ENCODE data around the gene CHSY1. TPM values are rescaled to one million over a fixed set of nuclear protein-coding genes. Genes with fewer than 3 reads are reported as not detected.
A peak's percentile ranks its signal among the peaks of the same experiment; 100 is the strongest.

The CHSY1 gene
- total RNA-seq, 1 donor from 2014 or later, result 20.4 TPM

GRCh38 chr15:101157721-101158120 is 94.1 kb downstream of the CHSY1 start:
- Mint-ChIP-seq H3K27ac (no peak overlapping the region), H3K27me3 (no peaks in the 10 kb centered on the region), H3K9me3 (no peaks in the 10 kb centered on the region), H3K4me1 (peaks cover 24% of the 10 kb centered on the region), H3K4me3 (no peak overlapping the region), H3K36me3 (ENCODE audit: low read depth) (no peaks in the 10 kb centered on the region)
- no peak for ATAC-seq (ENCODE audit: low read depth)
- DNase-seq, result no peak
- ChIA-PET POLR2A (interaction anchor here (0.7 to 1.4 kb wide), 3 partner anchors 17 to 87 kb away, joined by 3 read pairs; no protein-coding TSS in a partner anchor), CTCF (no interaction called here)
- intact Hi-C loops (cut with micrococcal nuclease), result loop anchor here (2.0 kb wide), 1 partner anchor 69 kb away; no protein-coding TSS in a partner anchor
- TF ChIP-seq, protein P1, sequence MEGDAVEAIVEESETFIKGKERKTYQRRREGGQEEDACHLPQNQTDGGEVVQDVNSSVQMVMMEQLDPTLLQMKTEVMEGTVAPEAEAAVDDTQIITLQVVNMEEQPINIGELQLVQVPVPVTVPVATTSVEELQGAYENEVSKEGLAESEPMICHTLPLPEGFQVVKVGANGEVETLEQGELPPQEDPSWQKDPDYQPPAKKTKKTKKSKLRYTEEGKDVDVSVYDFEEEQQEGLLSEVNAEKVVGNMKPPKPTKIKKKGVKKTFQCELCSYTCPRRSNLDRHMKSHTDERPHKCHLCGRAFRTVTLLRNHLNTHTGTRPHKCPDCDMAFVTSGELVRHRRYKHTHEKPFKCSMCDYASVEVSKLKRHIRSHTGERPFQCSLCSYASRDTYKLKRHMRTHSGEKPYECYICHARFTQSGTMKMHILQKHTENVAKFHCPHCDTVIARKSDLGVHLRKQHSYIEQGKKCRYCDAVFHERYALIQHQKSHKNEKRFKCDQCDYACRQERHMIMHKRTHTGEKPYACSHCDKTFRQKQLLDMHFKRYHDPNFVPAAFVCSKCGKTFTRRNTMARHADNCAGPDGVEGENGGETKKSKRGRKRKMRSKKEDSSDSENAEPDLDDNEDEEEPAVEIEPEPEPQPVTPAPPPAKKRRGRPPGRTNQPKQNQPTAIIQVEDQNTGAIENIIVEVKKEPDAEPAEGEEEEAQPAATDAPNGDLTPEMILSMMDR (IDR thresholded peaks at IDR 0.05), result no peak

DNA sequence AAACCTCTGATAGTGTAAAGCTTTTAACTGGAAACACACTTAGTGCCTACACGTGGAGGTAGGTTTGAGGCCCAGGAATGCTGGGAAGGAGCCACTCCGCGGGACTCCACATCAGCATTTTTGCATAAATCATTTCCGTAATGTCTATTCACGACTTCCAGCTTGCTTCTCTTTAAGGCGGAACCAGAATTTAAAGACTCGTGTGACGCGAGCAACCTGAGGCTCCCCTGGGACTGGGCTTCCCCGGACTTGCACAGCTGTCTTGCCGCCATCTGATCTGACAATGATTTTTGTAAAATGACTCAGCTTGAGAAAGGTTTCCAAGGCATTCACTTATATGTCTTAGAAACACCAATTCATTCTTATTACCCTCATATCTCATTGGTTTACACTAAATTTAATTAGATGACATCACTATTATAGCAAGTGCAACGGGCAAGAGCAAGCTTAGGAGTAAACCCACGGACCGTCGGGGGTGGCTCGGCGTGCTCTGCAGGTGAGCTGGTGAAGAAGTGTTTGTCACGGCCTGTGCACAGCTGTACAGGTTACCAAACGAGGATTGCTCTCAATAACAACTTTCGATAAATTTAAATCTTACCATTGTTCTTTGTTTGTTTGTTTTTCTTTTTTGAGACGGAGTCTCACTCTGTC is 95.2 kb downstream of the CHSY1 start:
- ChIA-PET POLR2A (interaction anchor here (1.0 to 1.4 kb wide), 7 partner anchors 10 to 95 kb away, joined by 3 to 10 read pairs (median 4); partner anchors contain the start of gene CHSY1), CTCF (interaction anchor here (1.0 kb wide), 1 partner anchor 9 kb away, joined by 4 read pairs; no protein-coding TSS in a partner anchor)
- Mint-ChIP-seq H3K4me1 (peaks cover 24% of the 10 kb centered on the region), H3K9me3 (no peaks in the 10 kb centered on the region), H3K36me3 (ENCODE audit: low read depth) (no peaks in the 10 kb centered on the region), H3K4me3 (peak overlapping the region; percentile 55), H3K27ac (peak overlapping the region; percentile 25), H3K27me3 (no peaks in the 10 kb centered on the region)
- ATAC-seq (ENCODE audit: low read depth) (peak; percentile 92), DNase-seq (peak; percentile 56)
- TF ChIP-seq, protein P1 (IDR thresholded peaks at IDR 0.05), result no peak
- intact Hi-C loops (cut with micrococcal nuclease), result loop anchor here (1.0 to 2.0 kb wide), 3 partner anchors 29 to 68 kb away; no protein-coding TSS in a partner anchor

DNA sequence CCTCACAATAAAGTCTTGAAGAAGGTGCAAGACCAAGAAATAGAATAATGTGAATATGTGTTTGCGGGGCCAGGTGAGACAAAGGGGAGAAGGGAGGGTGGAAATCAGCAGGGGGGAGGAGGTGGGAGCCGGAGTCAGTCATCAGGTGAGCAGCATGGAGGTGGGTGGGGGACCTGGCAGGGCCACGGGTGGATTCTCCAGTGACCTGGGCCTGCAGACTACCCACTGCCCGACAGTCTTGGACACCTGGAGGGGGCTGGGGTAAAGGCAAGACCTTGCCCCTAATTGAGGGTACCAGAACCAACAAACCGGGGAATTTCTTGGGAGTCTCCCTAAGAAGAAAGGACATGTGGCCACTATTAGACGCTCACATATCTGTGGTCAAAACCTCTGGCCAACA is 95.8 kb downstream of the CHSY1 start:
- TF ChIP-seq, protein P1 (IDR thresholded peaks at IDR 0.05), result no peak
- no peaks in the 10 kb centered on the region for H3K36me3 Mint-ChIP-seq (ENCODE audit: low read depth)
- ChIA-PET CTCF (interaction anchor here (1.0 kb wide), 1 partner anchor 10 kb away, joined by 4 read pairs; no protein-coding TSS in a partner anchor), POLR2A (interaction anchor here (1.0 to 1.3 kb wide), 5 partner anchors 11 to 96 kb away, joined by 3 to 10 read pairs (median 4); partner anchors contain the start of gene CHSY1)
- ATAC-seq (ENCODE audit: low read depth) (no peak), DNase-seq (no peak)
- peak overlapping the region; percentile 55 for H3K4me3 Mint-ChIP-seq
- intact Hi-C loops (cut with micrococcal nuclease), result loop anchor here (1.0 to 2.0 kb wide), 3 partner anchors 29 to 67 kb away; no protein-coding TSS in a partner anchor
- H3K27me3 Mint-ChIP-seq, result no peaks in the 10 kb centered on the region
- no peak overlapping the region for H3K27ac Mint-ChIP-seq
- H3K4me1 Mint-ChIP-seq, result peaks cover 29% of the 10 kb centered on the region
- H3K9me3 Mint-ChIP-seq, result no peaks in the 10 kb centered on the region

GRCh38 chr15:101153801-101154656 is 97.8 kb downstream of the CHSY1 start:
- Mint-ChIP-seq H3K4me3 (no peak overlapping the region), H3K9me3 (no peaks in the 10 kb centered on the region), H3K27me3 (no peaks in the 10 kb centered on the region), H3K27ac (no peak overlapping the region), H3K4me1 (peaks cover 30% of the 10 kb centered on the region), H3K36me3 (ENCODE audit: low read depth) (no peaks in the 10 kb centered on the region)
- ChIA-PET POLR2A (no interaction called here), CTCF (no interaction called here)
- intact Hi-C loops (cut with micrococcal nuclease), result no loop called here
- ATAC-seq (ENCODE audit: low read depth), result no peak
- TF ChIP-seq, protein P1 (IDR thresholded peaks at IDR 0.05), result no peak
- no peak for DNase-seq
